ENCODE measurements around the gene PTGER3.

- no peak for TF ChIP-seq CTCF (IDR thresholded peaks at IDR 0.05; ENCODE audit: low read depth, low read length)
- TF ChIP-seq MAX (IDR thresholded peaks at IDR 0.05; ENCODE audit: low read depth, low read length), result no peak
- TF ChIP-seq POLR2A (IDR thresholded peaks at IDR 0.05; ENCODE audit: extremely low read depth, insufficient read length), result no peak
- no peak for TF ChIP-seq MYC (IDR thresholded peaks at IDR 0.05; ENCODE audit: low read depth, low read length)
These were observed 5.8 kb downstream of the PTGER3 start for GRCh38 chr1:71041806-71042205.
